GM12878 (cell line): ENCODE data around the gene SARS1. TPM values are rescaled to one million over a fixed set of nuclear protein-coding genes. Genes with fewer than 3 reads are reported as not detected.

Source experiments
- ATAC-seq: fragments of 200-7000 bp; cut with Tn5 transposase; 3 replicates; pipeline ENCODE4 v1.9.1; 2020; ENCODE audit warnings: mild to moderate bottlenecking, moderate library complexity
- BruUV-seq: library from RNA; stranded (reverse); fragments of 400-500 nt; replicated peaks from 2 replicates; lab custom pipeline; 2021; lab: Mats Ljungman, UMichigan
- CTCF ChIA-PET: fragments of 300-600 bp; sonication (Branson Sonifier 250); formaldehyde crosslinking; extraction: SDS; loops from one replicate; lab custom pipeline; 2021; ENCODE audit warnings: inconsistent platforms; lab: Yijun Ruan, JAX
- POLR2A ChIA-PET: fragments of 350-600 bp; formaldehyde crosslinking; extraction: SDS; loops from one replicate; lab custom pipeline; 2021; ENCODE audit warnings: inconsistent platforms; lab: Charles Lee
- RAD21 ChIA-PET: fragments of 300-600 bp; sonication (Branson Sonifier 250); formaldehyde crosslinking; loops from one replicate; lab custom pipeline; 2023; ENCODE audit warnings: antibody characterized with exemption; ENCODE audit not compliant: unreplicated experiment; lab: Charles Lee
- SMC1A ChIA-PET: fragments of 300-600 bp; sonication (Branson Sonifier 250); formaldehyde crosslinking; loops from one replicate; lab custom pipeline; 2023; ENCODE audit not compliant: unreplicated experiment, uncharacterized antibody; lab: Charles Lee
- DNase-seq: peaks from one replicate; pipeline ENCODE4 v3.0.0-alpha.2; 2011; ENCODE audit warnings: low read depth, low spot score
- FAIRE-seq: peaks from 3 replicates; lab custom pipeline; 2011; peaks lifted over from hg19 to GRCh38; lab: Jason Lieb, UNC
- H2AFZ ChIP-seq: 2 replicates; pipeline ENCODE4 v1.6.0; 2011; ENCODE audit warnings: low read depth, low read length, control low read depth; ENCODE audit not compliant: control insufficient read depth
- H3K27ac ChIP-seq: 2 replicates; pipeline ENCODE4 v1.5.1; 2011; ENCODE audit warnings: control low read depth; ENCODE audit not compliant: control insufficient read depth, insufficient read depth
- H3K27me3 ChIP-seq, 2 experiments: replicated peaks in 1 of 2; 2 replicates each; pipeline versions ENCODE4 v1.6.0 to v1.6.1; 2011; ENCODE audit warnings: low read length in 1 of 2; ENCODE audit not compliant: control insufficient read depth in 2 of 2, insufficient read depth in 2 of 2
- H3K36me3 ChIP-seq, 2 experiments: 2 replicates each; pipeline ENCODE4 v1.5.1; 2011; ENCODE audit warnings: low read length in 1 of 2; ENCODE audit not compliant: control insufficient read depth in 2 of 2, insufficient read depth in 2 of 2
- H3K4me1 ChIP-seq: 2 replicates; pipeline ENCODE4 v1.6.1; 2011; ENCODE audit warnings: mild to moderate bottlenecking, low read length, moderate library complexity, mixed read lengths; ENCODE audit not compliant: control insufficient read depth, insufficient read depth
- H3K4me2 ChIP-seq: 2 replicates; pipeline ENCODE4 v1.6.0; 2011; ENCODE audit warnings: control low read depth; ENCODE audit not compliant: control insufficient read depth, insufficient read depth
- H3K4me3 ChIP-seq: fragments of 200-600 bp; sonication (generic); 2 replicates; pipeline ENCODE4 v1.5.1; 2016
- H3K79me2 ChIP-seq: 2 replicates; pipeline ENCODE4 v1.6.0; 2011; ENCODE audit warnings: low read length; ENCODE audit not compliant: control insufficient read depth, insufficient read depth
- H3K9ac ChIP-seq: 2 replicates; pipeline ENCODE4 v1.8.0; 2011; ENCODE audit warnings: low read length, control low read depth, mixed read lengths; ENCODE audit not compliant: control insufficient read depth, insufficient read depth
- H3K9me3 ChIP-seq: replicated peaks from 3 replicates; pipeline ENCODE4 v1.5.1; 2011; ENCODE audit warnings: mild to moderate bottlenecking, low read length; ENCODE audit not compliant: control insufficient read depth, insufficient read depth
- H4K20me1 ChIP-seq: 2 replicates; pipeline ENCODE4 v1.6.0; 2011; ENCODE audit not compliant: control insufficient read depth, insufficient read depth
- E2F4 ChIP-seq: IDR thresholded peaks from 2 replicates; pipeline ENCODE4 v1.6.1; 2012; ENCODE audit warnings: low read depth, low read length, improper control_type of control experiment
- HDAC6 ChIP-seq: fragments of 200-600 bp; sonication (generic); IDR thresholded peaks from one replicate; pipeline ENCODE4 v1.8.0; 2017; ENCODE audit warnings: antibody characterized with exemption; ENCODE audit not compliant: unreplicated experiment
- MXI1 ChIP-seq: fragments of 150-350 bp; IDR thresholded peaks from 2 replicates; pipeline ENCODE4 v1.6.1; 2011; ENCODE audit warnings: low read depth, mild to moderate bottlenecking, inconsistent platforms, low read length, improper control_type of control experiment
- NKRF ChIP-seq: fragments of 450-650 bp; conservative IDR thresholded peaks from 2 replicates; pipeline ENCODE4 v1.6.1; 2017; ENCODE audit warnings: mild to moderate bottlenecking, moderate library complexity
- PAX8 ChIP-seq: fragments of 450-650 bp; IDR thresholded peaks from 2 replicates; pipeline ENCODE4 v1.6.1; 2017; ENCODE audit warnings: mild to moderate bottlenecking, moderate library complexity
- REST ChIP-seq: IDR thresholded peaks from 2 replicates; pipeline ENCODE4 v1.6.1; 2012; ENCODE audit warnings: mild to moderate bottlenecking, low read depth, low read length
- STAT1 ChIP-seq: fragments of 450-650 bp; conservative IDR thresholded peaks from 2 replicates; pipeline ENCODE4 v1.6.1; 2014; ENCODE audit warnings: antibody characterized with exemption, mild to moderate bottlenecking
- TAF1 ChIP-seq: IDR thresholded peaks from 2 replicates; pipeline ENCODE4 v1.6.1; 2011; ENCODE audit warnings: mild to moderate bottlenecking, low read depth, low read length, borderline replicate concordance
- ZBED1 ChIP-seq: IDR thresholded peaks from 2 replicates; pipeline ENCODE4 v1.6.1; 2016; ENCODE audit warnings: borderline replicate concordance
- ZNF687 ChIP-seq: fragments of 450-650 bp; IDR thresholded peaks from 2 replicates; pipeline ENCODE4 v1.6.1; 2017; ENCODE audit warnings: mild to moderate bottlenecking, moderate library complexity
- WGBS: methylation state at CpG from one replicate; pipeline ENCODE4 v1.1.6; 2016; ENCODE audit warnings: low lambda C conversion rate; ENCODE audit not compliant: insufficient replicate concordance, insufficient coverage; ENCODE audit errors: missing lambda C conversion rate; 5-methylcytosine and 5-hydroxymethylcytosine counted together
- in situ Hi-C: fragments of 300-500 bp; cut with MboI; formaldehyde crosslinking; loops from 9 replicates; pipeline ENCODE4 v1.14.3; 2018; ENCODE audit warnings: mixed read lengths
- intact Hi-C: fragments of 100-400 bp; cut with micrococcal nuclease; formaldehyde crosslinking; loops from one replicate; pipeline ENCODE4 v1.14.2; 2022; ENCODE audit not compliant: unreplicated experiment
- polyA plus RNA-seq, 11 experiments: library from polyadenylated mRNA; depleted of rRNA in 4 of 11; unstranded in 6 of 11; stranded (reverse) in 5 of 11; fragments of >200 nt; fragmentation: Nextera tagmentation in 4 of 11; fragmentation: Illumina TruSeq in 1 of 11; extraction: Ambion mirVana in 4 of 11; extraction: Trizol in 1 of 11; gene quantifications; 1 replicate in 1 of 11; 2 replicates in 10 of 11; pipeline versions ENCODE4 v1.2.1 to v1.2.3, GENCODE V29; 2011 to 2016; ENCODE audit warnings: inconsistent platforms in 2 of 11, missing spikeins in 2 of 11, low read depth in 1 of 11
- total RNA-seq, 4 experiments: library from RNA; depleted of rRNA in 3 of 4; stranded (reverse); fragments of >200 nt in 3 of 4; fragmentation: Illumina TruSeq in 1 of 4; extraction: Trizol in 1 of 4; gene quantifications; 2 replicates each; pipeline versions ENCODE4 v1.2.1 to v1.2.3, GENCODE V29; 2013 to 2021

SARS1 gene
- total and polyA plus RNA-seq, 10 of the 15 experiments (the other 5 are each of a cell fraction or from before 2014, with no cell fraction given): 103 to 202 (median 138) TPM

GRCh38 chr1:109185357-109185756, 28.4 kb upstream of the SARS1 start (continued):
- no peak for TF ChIP-seq NKRF
- TF ChIP-seq, all 136 proteins: peak for 0

GRCh38 chr1:109185990-109186732, 27.6 kb upstream of the SARS1 start:
- no peak for ATAC-seq
- SMC1A ChIA-PET: no interaction called here
- Histone ChIP-seq H3K27me3 (no peaks in the 10 kb centered on the region; a peak in 1 of 4 replicates), H2AFZ (no peak overlapping the region), H3K4me3 (no peak overlapping the region), H3K9ac (no peak overlapping the region), H3K79me2 (no peaks in the 10 kb centered on the region), H3K4me1 (no peaks in the 10 kb centered on the region; the same call in 1 of the 2 replicates), H3K9me3 (no peaks in the 10 kb centered on the region), H3K27ac (no peak overlapping the region), H3K36me3 (no peaks in the 10 kb centered on the region), H3K4me2 (no peak overlapping the region), H4K20me1 (no peaks in the 10 kb centered on the region)
- in situ Hi-C loops: no loop called here
- intact Hi-C loops: no loop called here
- FAIRE-seq: no peak
- CTCF ChIA-PET: no interaction called here
- DNase-seq: no peak
- 17% methylated on average over 5 of the region's 5 CpGs for WGBS
- POLR2A ChIA-PET: interaction anchor here (0.7 kb wide), 1 partner anchor 70 kb away, joined by 5 read pairs; no protein-coding TSS in a partner anchor
- RAD21 ChIA-PET: interaction anchor here (1.2 kb wide), 1 partner anchor 14 kb away, joined by 3 read pairs; no protein-coding TSS in a partner anchor
- BruUV-seq: no TSS peak
- no peak for TF ChIP-seq TAF1
- no peak for TF ChIP-seq E2F4
- TF ChIP-seq ZBED1: no peak
- TF ChIP-seq STAT1: no peak
- TF ChIP-seq ZNF687: no peak
- no peak for TF ChIP-seq REST
- no peak for TF ChIP-seq PAX8
- TF ChIP-seq MXI1: no peak
- TF ChIP-seq HDAC6: no peak
